Measurements from ENCODE around the gene SLC37A4. TPM values are rescaled to one million over a fixed set of nuclear protein-coding genes. Genes with fewer than 3 reads are reported as not detected.

SLC37A4 gene
- total and polyA plus RNA-seq, 2 of the 13 experiments (the other 11 are each of a cell fraction or from before 2014, with no cell fraction given) = 43.0 to 56.1 TPM

- H3K4me1 ChIP-seq (ENCODE audit: insufficient read depth, low read length) = peaks cover 82% of the 10 kb centered on the region
- H3K4me2 ChIP-seq (ENCODE audit: low read depth, low read length) = peak overlapping the region; percentile 99
- WGBS (ENCODE audit: low lambda C conversion rate) = 55% methylated on average over 8 of the region's 16 CpGs
- BruUV-seq (replicated peaks) = no TSS peak
- in situ Hi-C loops (cut with HindIII; ENCODE audit: extremely low pct_ligation_motif_present, low pct_unique_long_range_greater_than_20kb) = no loop called here
- intact Hi-C loops (cut with micrococcal nuclease; ENCODE audit: unreplicated experiment) = no loop called here
- H2AFZ ChIP-seq (ENCODE audit: low read length) = no peak overlapping the region
- H3K4me3 ChIP-seq (replicated peaks in 1 of 3; ENCODE audit: insufficient read depth in 1 of 3, low read depth in 2 of 3, low read length in 3 of 3) = peak overlapping the region; percentile 11 to 82 (median 79); a peak in 4 of 6 replicates
- H3K27ac ChIP-seq (ENCODE audit: extremely low read length, insufficient read depth, low read length) = peak overlapping the region; percentile 77
- DNase-seq (ENCODE audit: low spot score) (no peak), ATAC-seq (peak; percentile 13), FAIRE-seq (no peak)
- H3K79me2 ChIP-seq (ENCODE audit: insufficient read depth, low read length) = peaks cover 59% of the 10 kb centered on the region
- ChIA-PET POLR2A (interaction anchor here (1.2 to 4.8 kb wide), 7 partner anchors 8 to 115 kb away, joined by 3 to 45 read pairs (median 8); partner anchors contain the start of genes CENATAC, HMBS, HYOU1 and RPS25), CTCF (ENCODE audit: low intra/inter-chr PET ratio, low total read pairs) (no interaction called here)
- peak overlapping the region; percentile 77 for H3K9ac ChIP-seq (ENCODE audit: insufficient read depth, low read depth, low read length)
- no peaks in the 10 kb centered on the region for H3K9me3 ChIP-seq (ENCODE audit: low read length)
- no peaks in the 10 kb centered on the region; a peak in 1 of 5 replicates for H3K27me3 ChIP-seq (ENCODE audit: control insufficient read depth in 1 of 2, insufficient read depth in 2 of 2, low read length in 2 of 2)
- H4K20me1 ChIP-seq (ENCODE audit: insufficient read depth, low read length) = peaks cover 5% of the 10 kb centered on the region; the same call in 1 of the 2 replicates
- peaks cover 4% of the 10 kb centered on the region in 2 experiments; a peak in 3 of 5 replicates for H3K36me3 ChIP-seq (replicated peaks in 1 of 2; ENCODE audit: control insufficient read depth in 1 of 2, insufficient read depth in 2 of 2, low read length in 2 of 2)
- TF ChIP-seq ZNF276 (CRISPR knock-in tag; IDR thresholded peaks at IDR 0.05; ENCODE audit: low read depth) (no peak), ZNF616 (CRISPR knock-in tag; IDR thresholded peaks at IDR 0.05; ENCODE audit: low read depth) (0 out of 2 replicates have a peak, but pooled peaks have one; percentile 8), GATAD1 (CRISPR knock-in tag; IDR thresholded peaks at IDR 0.05) (no peak), SOX13 (IDR thresholded peaks at IDR 0.05) (no peak), SOX13 (CRISPR knock-in tag; conservative IDR thresholded peaks at IDR 0.05 in 1 of 2, IDR thresholded peaks at IDR 0.05 in 1 of 2) (no peak), ZNF740 (CRISPR knock-in tag; IDR thresholded peaks at IDR 0.05) (no peak), THAP8 (CRISPR knock-in tag; IDR thresholded peaks at IDR 0.05; ENCODE audit: borderline replicate concordance) (no peak; the same call in 1 of the 2 replicates), GPBP1L1 (CRISPR knock-in tag; IDR thresholded peaks at IDR 0.05) (no peak), SP1 (IDR thresholded peaks at IDR 0.05) (no peak), SP1 (CRISPR knock-in tag; IDR thresholded peaks at IDR 0.05) (no peak), ZNF251 (CRISPR knock-in tag; IDR thresholded peaks at IDR 0.05) (peak; percentile 53; the same call in 1 of the 2 replicates), ZNF746 (CRISPR knock-in tag; IDR thresholded peaks at IDR 0.05) (peak; percentile 32; the same call in 1 of the 2 replicates), ZNF44 (CRISPR knock-in tag; IDR thresholded peaks at IDR 0.05) (no peak), MYNN (CRISPR knock-in tag; IDR thresholded peaks at IDR 0.05; ENCODE audit: low read depth) (no peak), ZBTB7B (CRISPR knock-in tag; IDR thresholded peaks at IDR 0.05) (no peak), ZNF335 (CRISPR knock-in tag; IDR thresholded peaks at IDR 0.05) (no peak), GLI4 (CRISPR knock-in tag; IDR thresholded peaks at IDR 0.05; ENCODE audit: borderline replicate concordance) (no peak), ZBTB34 (CRISPR knock-in tag; IDR thresholded peaks at IDR 0.05) (no peak), NCOA2 (CRISPR knock-in tag; IDR thresholded peaks at IDR 0.05) (no peak)
These were observed 4.5 kb downstream of the SLC37A4 start for GRCh38 chr11:119025978-119026766.

Data from HepG2 (cell line).